Natural killer cell (primary cell): Measurements from ENCODE around the gene NSL1. TPM values are rescaled to one million over a fixed set of nuclear protein-coding genes. Genes with fewer than 3 reads are reported as not detected.

Experiments
- ATAC-seq, 3 donors: fragments of 150-1000 bp in 2 of 3; fragments of 200-7000 bp in 1 of 3; cut with Tn5 transposase; 1 replicate in 1 of 3; 2 replicates in 2 of 3; pipeline ENCODE4 v1.10.0; 2021; ENCODE audit warnings: mild to moderate bottlenecking in 2 of 3, moderate library complexity in 2 of 3
- DNase-seq, 2 donors: peaks; one replicate each; pipeline versions ENCODE4 v3.0.0 to v3.0.0-alpha.2; 2013 to 2021; ENCODE audit warnings: mixed read lengths in 1 of 2
- H3K27ac ChIP-seq: one replicate; pipeline ENCODE4 v1.5.1; 2013; ENCODE audit warnings: mild to moderate bottlenecking, low read length
- H3K27me3 ChIP-seq: one replicate; pipeline ENCODE4 v1.6.1; 2013; ENCODE audit warnings: low read length; ENCODE audit not compliant: control insufficient read depth, insufficient read depth
- H3K36me3 ChIP-seq: one replicate; pipeline ENCODE4 v1.6.1; 2013; ENCODE audit warnings: low read length; ENCODE audit not compliant: control insufficient read depth, insufficient read depth
- H3K4me1 ChIP-seq: one replicate; pipeline ENCODE4 v1.6.1; 2013; ENCODE audit warnings: low read length; ENCODE audit not compliant: control insufficient read depth, insufficient read depth
- H3K4me3 ChIP-seq: one replicate; pipeline ENCODE4 v1.5.1; 2013; ENCODE audit warnings: low read length
- H3K9me3 ChIP-seq: one replicate; pipeline ENCODE4 v1.6.1; 2013; ENCODE audit warnings: low read length; ENCODE audit not compliant: control insufficient read depth, insufficient read depth
- H3K27ac Mint-ChIP-seq, 2 donors: one replicate each; pipeline ENCODE4 v1.8.0; 2022; ENCODE audit warnings: mild to moderate bottlenecking in 2 of 2, mixed read lengths in 2 of 2, moderate library complexity in 1 of 2
- H3K27me3 Mint-ChIP-seq, 2 donors: one replicate each; pipeline ENCODE4 v1.8.0; 2022; ENCODE audit warnings: low read depth in 2 of 2, mixed read lengths in 2 of 2
- H3K36me3 Mint-ChIP-seq: one replicate; pipeline ENCODE4 v1.8.0; 2022; ENCODE audit warnings: mixed read lengths
- H3K4me1 Mint-ChIP-seq, 2 donors: one replicate each; pipeline ENCODE4 v1.8.0; 2022; ENCODE audit warnings: mixed read lengths in 2 of 2
- H3K4me3 Mint-ChIP-seq: one replicate; pipeline ENCODE4 v1.8.0; 2022; ENCODE audit warnings: mild to moderate bottlenecking, moderate library complexity, mixed read lengths
- H3K9me3 Mint-ChIP-seq, 2 donors: one replicate each; pipeline ENCODE4 v1.8.0; 2022; ENCODE audit warnings: mixed read lengths in 2 of 2
- WGBS: methylation state at CpG from one replicate; pipeline ENCODE4 v1.1.7; 2013; ENCODE audit warnings: missing lambda C conversion rate; ENCODE audit not compliant: insufficient coverage; 5-methylcytosine and 5-hydroxymethylcytosine counted together
- intact Hi-C: fragments of 100-400 bp; cut with micrococcal nuclease; formaldehyde crosslinking; loops from one replicate; pipeline ENCODE4 v1.14.2; 2022
- total RNA-seq, 4 donors: library from RNA; stranded (reverse); fragments of 120-200 nt in 1 of 4; gene quantifications; one replicate each; pipeline versions ENCODE4 v1.2.3 to v1.2.4, GENCODE V29; 2013 to 2022
- TF ChIP-seq, protein P1 (sequence below): fragments of 200-600 bp; IDR thresholded peaks from one replicate; pipeline ENCODE4 v1.8.0; 2022; ENCODE audit warnings: antibody characterized with exemption

The NSL1 gene
- total RNA-seq, 3 donors from 2014 or later (not counting 1 experiment from before 2014, with no cell fraction given), result 17.0 to 23.8 (median 23.4) TPM

DNA sequence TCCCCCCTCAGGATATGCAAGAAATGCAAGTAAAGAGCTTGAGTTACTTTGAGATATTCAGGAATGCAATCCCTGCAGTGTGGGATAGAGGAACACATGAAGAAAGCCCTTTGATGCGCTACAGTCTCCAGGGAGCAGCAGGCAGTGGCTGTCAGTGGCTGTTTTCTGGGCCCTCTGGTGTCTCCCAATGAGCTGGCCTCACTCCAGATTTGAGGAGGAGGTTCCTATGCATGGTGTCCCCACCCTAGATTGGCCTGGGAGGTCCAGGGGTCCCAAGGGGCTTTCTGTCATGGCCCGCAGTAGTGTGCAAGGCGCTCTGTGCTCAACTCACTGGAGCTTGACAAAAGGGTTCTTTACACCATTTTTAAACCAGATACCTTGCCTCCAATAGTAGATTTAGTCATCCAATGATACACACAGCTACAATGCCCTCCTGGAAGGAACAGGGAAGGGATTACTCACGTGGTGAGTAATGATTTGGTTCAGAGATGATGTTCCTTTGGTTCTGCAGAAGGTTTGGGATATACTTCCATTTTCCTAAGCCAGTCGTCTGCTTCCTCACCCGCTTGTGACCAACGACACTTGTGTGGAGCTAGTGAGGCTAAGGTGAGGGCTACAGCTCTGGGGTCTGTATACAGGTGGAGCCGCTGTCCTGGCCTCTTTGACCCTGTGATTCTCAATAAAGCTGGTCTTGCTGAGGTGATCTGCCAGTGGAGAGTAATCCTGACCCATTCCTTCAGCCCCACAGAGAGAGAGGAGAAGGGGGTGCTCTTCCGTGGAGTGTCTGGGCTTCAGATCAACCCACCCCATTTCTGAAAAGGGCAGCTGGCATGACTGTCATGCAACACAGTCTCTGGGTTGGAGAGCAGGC is 98.6 kb downstream of the NSL1 start:
- Histone ChIP-seq H3K4me1 (no peaks in the 10 kb centered on the region), H3K27me3 (peaks cover 27% of the 10 kb centered on the region), H3K4me3 (no peak overlapping the region), H3K9me3 (no peaks in the 10 kb centered on the region), H3K27ac (no peak overlapping the region), H3K36me3 (no peaks in the 10 kb centered on the region)
- Mint-ChIP-seq H3K4me1 (peaks cover 5 to 7% of the 10 kb centered on the region in 2 donors), H3K27me3 (peaks cover 27 to 35% of the 10 kb centered on the region in 2 donors), H3K36me3 (no peaks in the 10 kb centered on the region), H3K9me3 (no peaks in the 10 kb centered on the region), H3K4me3 (no peak overlapping the region), H3K27ac (no peak overlapping the region)
- TF ChIP-seq, protein P1, sequence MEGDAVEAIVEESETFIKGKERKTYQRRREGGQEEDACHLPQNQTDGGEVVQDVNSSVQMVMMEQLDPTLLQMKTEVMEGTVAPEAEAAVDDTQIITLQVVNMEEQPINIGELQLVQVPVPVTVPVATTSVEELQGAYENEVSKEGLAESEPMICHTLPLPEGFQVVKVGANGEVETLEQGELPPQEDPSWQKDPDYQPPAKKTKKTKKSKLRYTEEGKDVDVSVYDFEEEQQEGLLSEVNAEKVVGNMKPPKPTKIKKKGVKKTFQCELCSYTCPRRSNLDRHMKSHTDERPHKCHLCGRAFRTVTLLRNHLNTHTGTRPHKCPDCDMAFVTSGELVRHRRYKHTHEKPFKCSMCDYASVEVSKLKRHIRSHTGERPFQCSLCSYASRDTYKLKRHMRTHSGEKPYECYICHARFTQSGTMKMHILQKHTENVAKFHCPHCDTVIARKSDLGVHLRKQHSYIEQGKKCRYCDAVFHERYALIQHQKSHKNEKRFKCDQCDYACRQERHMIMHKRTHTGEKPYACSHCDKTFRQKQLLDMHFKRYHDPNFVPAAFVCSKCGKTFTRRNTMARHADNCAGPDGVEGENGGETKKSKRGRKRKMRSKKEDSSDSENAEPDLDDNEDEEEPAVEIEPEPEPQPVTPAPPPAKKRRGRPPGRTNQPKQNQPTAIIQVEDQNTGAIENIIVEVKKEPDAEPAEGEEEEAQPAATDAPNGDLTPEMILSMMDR, result no peak
- 92% methylated on average over 9 of the region's 9 CpGs for WGBS
- intact Hi-C loops, result no loop called here
- no peak for ATAC-seq
- no peak for DNase-seq

DNA sequence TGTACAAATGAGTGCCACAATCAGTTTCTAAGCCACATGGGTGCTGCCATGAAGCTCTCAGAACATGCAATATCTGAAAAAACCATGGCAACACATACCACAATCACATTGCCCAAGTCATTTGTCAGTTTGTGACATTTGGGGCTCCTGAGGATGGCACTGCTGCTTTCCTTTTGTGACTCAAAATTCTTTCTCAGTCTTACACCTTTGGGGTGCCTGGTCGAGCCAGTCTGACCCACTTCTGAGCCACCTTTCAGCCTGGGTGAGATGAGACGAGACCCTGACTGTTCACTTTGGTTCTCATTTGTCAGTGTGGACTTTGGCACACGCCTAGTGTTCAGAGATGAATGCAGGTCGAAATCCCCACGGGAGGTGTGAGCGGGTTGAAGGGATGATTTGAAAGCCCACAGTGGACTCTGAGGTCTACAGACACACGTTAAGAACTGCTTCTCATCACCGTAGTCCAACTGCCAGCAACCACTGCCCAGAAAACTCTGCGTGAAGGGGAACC is 100.0 kb downstream of the NSL1 start:
- ATAC-seq (no peak), DNase-seq (no peak)
- Histone ChIP-seq H3K4me3 (no peak overlapping the region), H3K36me3 (no peaks in the 10 kb centered on the region), H3K27ac (no peak overlapping the region), H3K27me3 (peaks cover 13% of the 10 kb centered on the region), H3K9me3 (no peaks in the 10 kb centered on the region), H3K4me1 (no peaks in the 10 kb centered on the region)
- 57% methylated on average over 9 of the region's 9 CpGs for WGBS
- TF ChIP-seq, protein P1, result no peak
- no peaks in the 10 kb centered on the region for H3K36me3 Mint-ChIP-seq
- H3K27me3 Mint-ChIP-seq, result peaks cover 13 to 34% of the 10 kb centered on the region in 2 donors
- H3K9me3 Mint-ChIP-seq, result no peaks in the 10 kb centered on the region
- H3K4me3 Mint-ChIP-seq, result no peak overlapping the region
- intact Hi-C loops, result no loop called here
- H3K4me1 Mint-ChIP-seq, result no peaks in the 10 kb centered on the region
- no peak overlapping the region for H3K27ac Mint-ChIP-seq

DNA sequence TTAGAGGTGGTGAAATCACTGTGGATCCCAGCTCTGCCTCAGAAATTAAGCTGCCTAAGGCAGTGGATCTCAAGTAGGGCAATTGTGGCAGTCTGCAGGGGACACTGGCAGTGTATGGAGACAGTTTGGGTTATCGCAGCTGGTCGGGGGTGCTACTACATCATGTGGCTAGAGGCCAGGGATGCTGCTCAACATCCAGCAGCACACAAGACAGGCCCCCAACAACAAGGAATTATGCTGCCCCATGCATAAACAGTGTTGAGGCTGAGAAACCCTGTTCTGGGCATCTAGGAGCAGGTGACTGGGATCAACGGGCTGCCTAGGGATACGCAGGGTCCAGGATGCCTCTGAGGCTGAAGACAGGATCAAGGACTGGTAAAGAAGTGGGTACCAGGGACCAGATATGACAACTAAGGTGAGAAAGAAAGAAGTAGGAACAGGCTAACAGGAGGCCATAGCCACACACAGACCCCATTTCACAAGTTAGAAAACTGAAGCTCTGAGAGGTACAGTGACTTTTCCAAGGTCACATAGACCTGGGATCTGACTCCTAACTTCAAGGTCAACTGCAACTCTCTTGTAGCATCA is 100.7 kb downstream of the NSL1 start:
- H3K27me3 Mint-ChIP-seq, result peaks cover 6 to 30% of the 10 kb centered on the region in 2 donors
- no peaks in the 10 kb centered on the region for H3K9me3 Mint-ChIP-seq
- Histone ChIP-seq H3K27ac (no peak overlapping the region), H3K4me1 (peaks cover 6% of the 10 kb centered on the region), H3K4me3 (no peak overlapping the region), H3K27me3 (peaks cover 10% of the 10 kb centered on the region), H3K36me3 (no peaks in the 10 kb centered on the region), H3K9me3 (no peaks in the 10 kb centered on the region)
- no peak overlapping the region for H3K27ac Mint-ChIP-seq
- no peak overlapping the region for H3K4me3 Mint-ChIP-seq
- H3K36me3 Mint-ChIP-seq, result no peaks in the 10 kb centered on the region
- TF ChIP-seq, protein P1, result no peak
- ATAC-seq, result no peak
- WGBS, result 95% methylated on average over 4 of the region's 4 CpGs
- no peak for DNase-seq
- intact Hi-C loops, result no loop called here
- peaks cover 0 to 4% of the 10 kb centered on the region in 2 donors for H3K4me1 Mint-ChIP-seq
